ENCODE results near the gene TYROBP.

The TYROBP gene

GRCh38 chr19:35946203-35946602 lies 38.1 kb upstream of the TYROBP start:
- no peak overlapping the region for H3K4me3 ChIP-seq (ENCODE audit: insufficient read depth, low read length, poor library complexity, severe bottlenecking)
- no peaks in the 10 kb centered on the region for H3F3A ChIP-seq (ENCODE audit: insufficient read depth)
- H3K27me3 ChIP-seq (ENCODE audit: low read length), result no peaks in the 10 kb centered on the region
- no peaks in the 10 kb centered on the region for H3K9me2 ChIP-seq (replicated peaks; ENCODE audit: insufficient read depth, low read length)
- H3K27ac ChIP-seq (ENCODE audit: low read depth, low read length), result no peak overlapping the region
- no peaks in the 10 kb centered on the region for H3K9me3 ChIP-seq (ENCODE audit: insufficient read depth, low read length)
- H3K36me3 ChIP-seq (ENCODE audit: low read length), result no peaks in the 10 kb centered on the region
- H3K9ac ChIP-seq (ENCODE audit: low read length), result no peak overlapping the region
- no peaks in the 10 kb centered on the region for H4K20me1 ChIP-seq (ENCODE audit: low read depth, low read length)
- TF ChIP-seq EZH2phosphoT487 (conservative IDR thresholded peaks at IDR 0.05; ENCODE audit: low read length), result no peak
- no peak for TF ChIP-seq CTCF (IDR thresholded peaks at IDR 0.05; ENCODE audit: insufficient read depth, low read length, poor library complexity, severe bottlenecking)
- H3K4me2 ChIP-seq (ENCODE audit: low read depth, low read length, poor library complexity, severe bottlenecking), result no peak overlapping the region
- H3K79me2 ChIP-seq (ENCODE audit: insufficient read depth, low read length), result no peaks in the 10 kb centered on the region
- no peak overlapping the region for H2AFZ ChIP-seq (ENCODE audit: low read depth, low read length, severe bottlenecking)

- no peak overlapping the region for H3K4me2 ChIP-seq (ENCODE audit: low read depth, low read length, poor library complexity, severe bottlenecking)
- no peak overlapping the region for H3K9ac ChIP-seq (ENCODE audit: low read length)
- no peaks in the 10 kb centered on the region for H3K9me3 ChIP-seq (ENCODE audit: insufficient read depth, low read length)
- no peaks in the 10 kb centered on the region for H4K20me1 ChIP-seq (ENCODE audit: low read depth, low read length)
- H3K27ac ChIP-seq (ENCODE audit: low read depth, low read length), result no peak overlapping the region
- no peak for TF ChIP-seq CTCF (IDR thresholded peaks at IDR 0.05; ENCODE audit: insufficient read depth, low read length, poor library complexity, severe bottlenecking)
- TF ChIP-seq EZH2phosphoT487 (conservative IDR thresholded peaks at IDR 0.05; ENCODE audit: low read length), result no peak
- H2AFZ ChIP-seq (ENCODE audit: low read depth, low read length, severe bottlenecking), result no peak overlapping the region
- H3F3A ChIP-seq (ENCODE audit: insufficient read depth), result no peaks in the 10 kb centered on the region
- no peaks in the 10 kb centered on the region for H3K27me3 ChIP-seq (ENCODE audit: low read length)
- no peak overlapping the region for H3K4me3 ChIP-seq (ENCODE audit: insufficient read depth, low read length, poor library complexity, severe bottlenecking)
- no peaks in the 10 kb centered on the region for H3K9me2 ChIP-seq (replicated peaks; ENCODE audit: insufficient read depth, low read length)
- no peaks in the 10 kb centered on the region for H3K36me3 ChIP-seq (ENCODE audit: low read length)
- no peaks in the 10 kb centered on the region for H3K79me2 ChIP-seq (ENCODE audit: insufficient read depth, low read length)
Measured at GRCh38 chr19:35945121-35945790, 37.2 kb upstream of the TYROBP start.

- no peaks in the 10 kb centered on the region for H3K9me3 ChIP-seq (ENCODE audit: insufficient read depth, low read length)
- no peaks in the 10 kb centered on the region for H3F3A ChIP-seq (ENCODE audit: insufficient read depth)
- no peaks in the 10 kb centered on the region for H3K79me2 ChIP-seq (ENCODE audit: insufficient read depth, low read length)
Measured at GRCh38 chr19:35944556-35944955, 36.5 kb upstream of the TYROBP start.

More at GRCh38 chr19:35944556-35944955, 36.5 kb upstream of the TYROBP start:
- TF ChIP-seq CTCF (IDR thresholded peaks at IDR 0.05; ENCODE audit: insufficient read depth, low read length, poor library complexity, severe bottlenecking) (no peak), EZH2phosphoT487 (conservative IDR thresholded peaks at IDR 0.05; ENCODE audit: low read length) (no peak)
- Histone ChIP-seq H4K20me1 (ENCODE audit: low read depth, low read length) (no peaks in the 10 kb centered on the region), H3K27ac (ENCODE audit: low read depth, low read length) (no peak overlapping the region), H3K27me3 (ENCODE audit: low read length) (no peaks in the 10 kb centered on the region), H3K9ac (ENCODE audit: low read length) (no peak overlapping the region), H2AFZ (ENCODE audit: low read depth, low read length, severe bottlenecking) (no peak overlapping the region), H3K4me3 (ENCODE audit: insufficient read depth, low read length, poor library complexity, severe bottlenecking) (no peak overlapping the region), H3K4me2 (ENCODE audit: low read depth, low read length, poor library complexity, severe bottlenecking) (no peak overlapping the region), H3K9me2 (replicated peaks; ENCODE audit: insufficient read depth, low read length) (no peaks in the 10 kb centered on the region), H3K36me3 (ENCODE audit: low read length) (no peaks in the 10 kb centered on the region)

Measured in SU-DHL-6 (cell line).